HepG2 (cell line): ENCODE measurements around the gene LMNTD1.

Experiments
- CTCF ChIP-seq: sonication (generic); formaldehyde crosslinking; IDR thresholded peaks from 2 replicates; pipeline ENCODE4 v1.5.0; 2020; ENCODE audit warnings: mild to moderate bottlenecking, missing genetic modification reagents, moderate library complexity
- ETV5 ChIP-seq: IDR thresholded peaks from 2 replicates; pipeline ENCODE4 v1.6.1; 2018; ENCODE audit warnings: missing biosample characterization, missing genetic modification reagents, inconsistent platforms, borderline replicate concordance
- JUND ChIP-seq: sonication (generic); formaldehyde crosslinking; IDR thresholded peaks from 2 replicates; pipeline ENCODE4 v1.8.0; 2022; ENCODE audit warnings: mild to moderate bottlenecking, missing genetic modification reagents
- MAX ChIP-seq: IDR thresholded peaks from 2 replicates; pipeline ENCODE4 v1.6.1; 2012; ENCODE audit warnings: inconsistent platforms
- PRDM15 ChIP-seq: sonication (generic); formaldehyde crosslinking; IDR thresholded peaks from 2 replicates; pipeline ENCODE4 v1.4.0; 2020; ENCODE audit warnings: missing genetic modification reagents
- RFXANK ChIP-seq: IDR thresholded peaks from 2 replicates; pipeline ENCODE4 v1.6.1; 2016
- TAF1 ChIP-seq: sonication (generic); formaldehyde crosslinking; IDR thresholded peaks from 2 replicates; pipeline ENCODE4 v1.4.0; 2020; ENCODE audit warnings: missing genetic modification reagents
- ZNF615 ChIP-seq: sonication (generic); formaldehyde crosslinking; IDR thresholded peaks from 2 replicates; pipeline ENCODE4 v1.5.0; 2020; ENCODE audit warnings: mild to moderate bottlenecking, missing genetic modification reagents, borderline replicate concordance
- ZSCAN5A ChIP-seq: sonication (generic); formaldehyde crosslinking; IDR thresholded peaks from 2 replicates; pipeline ENCODE4 v1.8.0; 2022; ENCODE audit warnings: mild to moderate bottlenecking, missing genetic modification reagents, borderline replicate concordance

- no peak for TF ChIP-seq PRDM15 (CRISPR knock-in tag)
- no peak for TF ChIP-seq ETV5 (CRISPR knock-in tag)
- TF ChIP-seq ZNF615 = no peak
- TF ChIP-seq ZSCAN5A (CRISPR knock-in tag) = no peak
- no peak for TF ChIP-seq TAF1
- no peak for TF ChIP-seq CTCF
- TF ChIP-seq JUND = no peak
- no peak for TF ChIP-seq RFXANK (CRISPR knock-in tag)
- no peak for TF ChIP-seq MAX
Observed at GRCh38 chr12:25558586-25558985, 5.5 kb upstream of the LMNTD1 start.
